SK-N-MC (cell line): Measurements from ENCODE around the gene COG5.

ENCODE experiments used
- EZH2 ChIP-seq: fragments of 200-600 bp; sonication (generic); IDR thresholded peaks from one replicate; pipeline ENCODE4 v1.6.1; 2017; ENCODE audit warnings: antibody characterized with exemption
- FOXP2 ChIP-seq: optimal IDR thresholded peaks from 2 replicates; pipeline ENCODE3; 2011; ENCODE audit warnings: mild to moderate bottlenecking, moderate library complexity; ENCODE audit not compliant: insufficient read depth; ENCODE audit errors: extremely low read length, control extremely low read depth
- POLR2AphosphoS5 ChIP-seq: IDR thresholded peaks from 2 replicates; pipeline ENCODE4 v1.6.1; 2012; ENCODE audit warnings: mild to moderate bottlenecking, low read depth, low read length, borderline replicate concordance

GRCh38 chr7:107173691-107174406, 389.9 kb downstream of the COG5 start:
- TF ChIP-seq EZH2 (no peak), POLR2AphosphoS5 (no peak), FOXP2 (no peak)
